Hematopoietic multipotent progenitor cell treated with erythropoietin and hydrocortisone succinate and interleukin-3 and kit ligand, for 6 days (in vitro differentiated cells): ENCODE results near the gene PFAS.
"Not testable (repeated sequence)": the region's sequence is repeated elsewhere in the genome, so short reads cannot be mapped to it uniquely, and the experiment has no call there.

ENCODE experiments used
- DNase-seq: peaks from one replicate; pipeline ENCODE4 v3.0.0-alpha.2; 2015

PFAS gene, protein sequence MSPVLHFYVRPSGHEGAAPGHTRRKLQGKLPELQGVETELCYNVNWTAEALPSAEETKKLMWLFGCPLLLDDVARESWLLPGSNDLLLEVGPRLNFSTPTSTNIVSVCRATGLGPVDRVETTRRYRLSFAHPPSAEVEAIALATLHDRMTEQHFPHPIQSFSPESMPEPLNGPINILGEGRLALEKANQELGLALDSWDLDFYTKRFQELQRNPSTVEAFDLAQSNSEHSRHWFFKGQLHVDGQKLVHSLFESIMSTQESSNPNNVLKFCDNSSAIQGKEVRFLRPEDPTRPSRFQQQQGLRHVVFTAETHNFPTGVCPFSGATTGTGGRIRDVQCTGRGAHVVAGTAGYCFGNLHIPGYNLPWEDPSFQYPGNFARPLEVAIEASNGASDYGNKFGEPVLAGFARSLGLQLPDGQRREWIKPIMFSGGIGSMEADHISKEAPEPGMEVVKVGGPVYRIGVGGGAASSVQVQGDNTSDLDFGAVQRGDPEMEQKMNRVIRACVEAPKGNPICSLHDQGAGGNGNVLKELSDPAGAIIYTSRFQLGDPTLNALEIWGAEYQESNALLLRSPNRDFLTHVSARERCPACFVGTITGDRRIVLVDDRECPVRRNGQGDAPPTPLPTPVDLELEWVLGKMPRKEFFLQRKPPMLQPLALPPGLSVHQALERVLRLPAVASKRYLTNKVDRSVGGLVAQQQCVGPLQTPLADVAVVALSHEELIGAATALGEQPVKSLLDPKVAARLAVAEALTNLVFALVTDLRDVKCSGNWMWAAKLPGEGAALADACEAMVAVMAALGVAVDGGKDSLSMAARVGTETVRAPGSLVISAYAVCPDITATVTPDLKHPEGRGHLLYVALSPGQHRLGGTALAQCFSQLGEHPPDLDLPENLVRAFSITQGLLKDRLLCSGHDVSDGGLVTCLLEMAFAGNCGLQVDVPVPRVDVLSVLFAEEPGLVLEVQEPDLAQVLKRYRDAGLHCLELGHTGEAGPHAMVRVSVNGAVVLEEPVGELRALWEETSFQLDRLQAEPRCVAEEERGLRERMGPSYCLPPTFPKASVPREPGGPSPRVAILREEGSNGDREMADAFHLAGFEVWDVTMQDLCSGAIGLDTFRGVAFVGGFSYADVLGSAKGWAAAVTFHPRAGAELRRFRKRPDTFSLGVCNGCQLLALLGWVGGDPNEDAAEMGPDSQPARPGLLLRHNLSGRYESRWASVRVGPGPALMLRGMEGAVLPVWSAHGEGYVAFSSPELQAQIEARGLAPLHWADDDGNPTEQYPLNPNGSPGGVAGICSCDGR (N-terminal part only)

DNA sequence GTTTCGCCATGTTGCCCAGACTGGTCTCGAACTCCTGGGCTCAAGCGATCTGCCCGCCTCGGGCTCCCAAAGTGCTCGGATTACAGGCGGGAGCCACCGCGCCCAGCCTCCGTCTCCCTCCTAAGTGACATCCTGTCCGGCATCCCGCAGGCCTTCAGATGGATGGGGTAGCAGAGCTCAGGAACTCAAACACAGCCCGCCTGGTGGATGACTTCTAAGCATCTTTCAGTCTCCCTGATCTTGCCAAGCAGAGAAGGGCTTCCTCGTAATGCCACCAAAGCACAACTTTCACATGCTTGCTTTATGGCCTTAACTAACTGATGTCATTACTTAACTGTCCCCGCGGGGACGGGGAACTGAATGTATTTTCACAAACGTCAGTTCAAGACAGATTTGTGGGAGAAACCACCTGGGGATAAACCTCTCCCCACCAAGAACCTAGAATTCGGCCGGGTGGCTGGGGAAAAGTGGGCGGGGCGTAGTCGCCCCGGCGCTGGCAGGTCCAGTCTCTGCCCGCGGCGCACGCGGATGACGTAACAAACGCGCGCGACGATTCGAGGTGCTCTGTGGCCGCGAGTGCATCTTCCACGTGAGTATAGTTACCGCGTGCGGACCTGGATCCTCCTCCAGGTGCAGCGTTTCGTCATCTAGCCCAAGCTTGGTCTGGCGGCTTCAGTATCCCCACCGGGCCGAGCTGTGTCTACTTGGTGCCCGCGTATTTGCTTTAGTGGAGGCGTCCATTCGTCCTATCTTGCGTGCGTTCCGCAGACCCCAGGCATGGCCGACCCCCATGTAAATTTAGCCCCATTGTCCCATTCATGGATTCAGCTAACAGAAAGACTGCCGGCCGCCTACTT is at the start of gene PFAS:
Gene PFAS (plus strand): TSS at position 539 of the 857 bp plus-strand sequence. CDS start 4,649 bp downstream, outside the sequence.
- peak; percentile 97 for DNase-seq

DNA sequence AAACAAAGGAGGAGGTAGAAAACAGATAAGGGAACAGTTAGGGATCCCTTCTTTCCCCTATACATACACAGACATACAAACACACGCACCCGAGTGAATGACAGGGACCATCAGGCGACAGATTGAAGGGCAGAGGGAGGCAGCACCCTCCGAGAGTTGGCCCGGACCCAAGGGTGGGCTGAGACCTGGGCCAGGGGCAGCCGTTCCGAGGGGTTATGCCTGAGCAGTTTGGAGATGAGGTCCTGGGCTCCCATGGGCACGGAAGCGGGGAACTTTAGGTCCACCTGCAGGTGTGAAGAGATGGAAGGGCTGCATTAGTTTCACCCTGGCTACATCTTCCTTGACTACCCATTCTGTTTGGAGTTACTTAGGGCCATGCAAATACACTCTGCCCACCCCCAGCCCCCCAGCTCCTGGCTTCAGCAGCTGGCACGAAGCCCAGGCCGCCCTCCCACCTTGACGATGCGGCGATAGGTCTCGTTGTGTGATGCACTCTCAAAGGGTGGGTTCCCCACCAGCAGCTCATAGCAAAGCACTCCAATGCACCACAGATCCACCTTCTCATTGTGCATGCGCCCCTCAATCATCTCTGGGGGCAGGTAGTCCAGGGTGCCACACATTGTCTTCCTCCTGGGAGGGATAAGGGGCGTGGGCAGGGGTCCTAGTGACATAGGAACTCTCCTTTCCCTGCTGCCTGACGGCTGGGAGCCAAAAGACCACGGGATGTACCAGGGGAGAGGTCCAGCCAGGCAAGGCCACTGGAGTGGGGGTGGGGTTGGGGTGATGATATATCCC is 44.1 kb upstream of the PFAS start:
- no peak for DNase-seq

DNA sequence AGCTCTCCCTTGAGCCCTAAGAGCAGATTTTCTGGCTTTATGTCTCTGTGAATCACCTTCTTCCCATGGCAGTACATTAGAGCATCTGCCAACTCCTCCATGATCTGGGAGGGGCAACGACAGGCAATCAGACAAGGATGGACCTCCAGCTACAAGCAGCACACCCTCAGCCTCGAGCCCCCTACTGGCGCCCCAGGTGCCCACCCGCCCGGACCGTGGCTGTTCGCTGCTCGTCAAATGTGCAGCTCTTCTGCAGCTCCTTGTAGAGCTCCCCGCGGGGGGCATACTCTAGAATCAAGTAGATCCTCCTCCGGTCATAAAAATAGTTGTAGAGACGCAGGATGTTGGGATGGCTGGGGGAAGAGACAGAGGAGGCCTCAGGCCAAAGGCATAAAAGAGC is 42.6 kb upstream of the PFAS start:
- DNase-seq: no peak

DNA sequence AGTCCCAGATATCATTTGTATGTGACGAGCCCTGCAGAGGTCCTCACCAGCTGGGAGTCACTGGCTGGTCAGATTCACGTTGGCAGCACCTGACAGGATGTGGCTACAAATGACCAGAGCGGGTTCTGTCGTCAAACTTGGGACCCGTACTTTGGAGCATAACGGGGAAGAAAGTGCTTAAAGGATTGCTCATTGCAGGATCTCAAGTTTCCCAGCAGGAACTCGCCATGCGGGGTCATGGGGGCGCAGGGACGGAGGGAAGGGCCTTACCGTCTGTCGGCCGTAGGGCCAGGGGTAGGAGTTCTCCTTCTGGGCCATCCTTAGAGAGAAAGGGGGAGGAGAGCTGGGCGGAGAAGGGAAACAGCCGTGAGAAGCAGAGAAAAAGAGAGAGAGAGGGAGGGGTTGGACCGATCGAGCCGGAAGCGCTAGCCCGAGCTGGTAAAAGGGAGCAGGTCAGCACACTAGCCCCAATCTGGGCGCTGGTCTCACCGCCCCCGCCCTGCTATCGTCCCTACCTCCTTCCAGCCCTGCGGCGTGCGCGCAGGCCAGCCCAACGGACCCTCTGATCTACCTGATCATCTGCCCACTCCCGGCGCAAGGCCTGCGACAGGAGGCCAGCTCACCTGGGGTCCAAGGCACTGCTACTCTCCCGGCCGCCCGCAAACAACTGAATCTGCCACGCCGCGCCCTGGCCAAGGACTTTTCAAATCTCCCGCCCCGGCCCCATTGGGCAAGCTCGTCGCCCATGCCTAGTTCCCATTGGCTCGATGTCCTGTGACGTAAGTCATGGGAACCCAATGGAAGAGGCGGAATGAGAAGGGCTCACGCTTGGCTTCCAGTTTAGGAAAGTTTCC is 39.0 kb upstream of the PFAS start, which contains the start of gene AURKB:
Gene AURKB (minus strand): TSS at position 669 of the 854 bp plus-strand sequence. CDS start 351 bp downstream, at position 318.
- peak; percentile 99 for DNase-seq

DNA sequence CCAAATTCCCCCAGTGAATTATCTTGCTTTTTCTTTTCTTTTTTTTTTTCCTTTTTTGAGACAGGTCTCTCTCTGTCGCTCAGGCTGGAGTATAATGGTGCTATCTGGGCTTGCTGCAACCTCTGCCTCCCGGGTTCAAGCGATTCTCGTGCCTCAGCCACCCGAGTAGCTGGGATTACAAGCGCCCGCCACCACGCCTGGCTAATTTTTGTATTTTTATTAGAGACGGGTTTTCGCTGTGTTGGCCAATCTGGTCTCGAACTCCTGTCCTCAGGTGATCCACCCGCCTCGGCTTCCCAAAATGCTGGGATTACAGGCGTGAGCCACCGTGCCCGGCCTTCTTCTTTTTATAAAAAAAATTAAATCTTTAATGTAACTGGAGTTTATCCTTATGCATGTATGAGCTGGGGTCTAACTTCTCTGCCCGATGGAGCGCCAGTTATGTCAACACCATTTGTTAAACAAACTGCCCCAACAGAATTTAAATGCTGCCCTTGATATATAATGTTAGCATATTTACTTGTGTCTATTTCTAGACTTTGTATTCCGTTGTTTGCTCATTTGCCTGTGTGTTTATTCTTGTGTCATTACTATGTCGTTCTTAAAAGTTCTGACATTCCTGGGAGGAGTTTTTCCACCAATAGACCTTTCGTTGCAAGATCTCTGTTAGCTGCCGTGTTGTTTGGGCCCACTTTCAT is 38.2 kb upstream of the PFAS start:
- no peak for DNase-seq

DNA sequence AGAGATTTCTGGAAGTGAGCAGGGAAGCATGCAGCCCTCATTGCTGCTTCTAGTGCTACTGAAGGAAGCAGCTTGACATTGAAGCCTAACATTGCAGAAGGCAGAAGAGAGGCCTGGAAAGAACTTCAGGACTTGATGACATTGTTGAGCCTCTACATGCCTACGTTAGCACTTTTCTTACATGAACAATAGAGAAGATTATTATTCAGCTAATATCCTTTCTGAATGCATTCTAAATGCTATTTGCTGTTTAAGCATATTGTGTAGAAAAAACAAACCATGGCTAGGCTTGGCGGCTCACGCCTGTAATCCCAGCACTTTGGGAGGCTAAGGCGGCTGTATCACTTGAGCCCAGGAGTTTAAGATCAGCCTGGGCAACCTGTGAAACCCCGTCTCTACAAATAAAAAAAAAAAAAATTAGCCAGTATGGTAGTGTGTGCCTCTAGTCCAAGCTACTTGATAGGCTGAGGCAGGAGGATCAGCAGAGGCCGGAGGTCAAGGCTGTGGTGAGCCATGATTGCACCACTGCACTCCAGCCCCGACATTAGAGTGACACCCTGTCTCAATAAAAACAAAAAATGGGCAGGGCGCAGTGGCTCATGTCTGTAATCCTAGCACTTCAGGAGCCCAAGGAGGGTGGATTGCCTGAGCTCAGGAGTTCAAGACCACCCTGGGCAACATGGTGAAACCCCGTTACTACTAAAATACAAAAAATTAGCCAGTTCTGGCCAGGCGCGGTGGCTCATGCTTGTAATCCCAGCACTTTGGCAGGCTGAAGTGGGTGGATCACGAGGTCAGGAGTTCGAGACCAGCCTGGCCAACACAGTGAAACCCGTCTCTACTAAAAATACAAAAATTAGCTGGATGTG is 36.5 kb upstream of the PFAS start:
- no peak for DNase-seq

DNA sequence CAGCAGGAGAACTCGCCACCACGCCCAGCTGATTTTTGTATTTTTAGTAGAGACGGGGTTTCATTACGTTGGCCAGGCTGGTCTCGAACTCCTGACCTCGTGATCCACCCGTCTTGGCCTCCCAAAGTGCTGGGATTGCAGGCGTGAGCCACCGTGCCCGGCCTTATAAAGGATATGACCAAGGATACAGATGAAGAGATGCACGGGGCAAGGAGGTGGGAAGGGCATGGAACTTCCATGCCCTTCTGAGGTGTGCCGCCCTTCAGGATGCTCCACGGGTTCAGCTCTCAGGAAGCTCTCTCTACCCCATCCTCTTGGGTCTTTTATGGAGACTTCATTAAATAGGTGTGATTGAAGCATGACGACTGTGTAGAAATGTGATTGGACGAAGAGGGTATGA is 35.1 kb upstream of the PFAS start:
- DNase-seq: not testable (repeated sequence)

DNA sequence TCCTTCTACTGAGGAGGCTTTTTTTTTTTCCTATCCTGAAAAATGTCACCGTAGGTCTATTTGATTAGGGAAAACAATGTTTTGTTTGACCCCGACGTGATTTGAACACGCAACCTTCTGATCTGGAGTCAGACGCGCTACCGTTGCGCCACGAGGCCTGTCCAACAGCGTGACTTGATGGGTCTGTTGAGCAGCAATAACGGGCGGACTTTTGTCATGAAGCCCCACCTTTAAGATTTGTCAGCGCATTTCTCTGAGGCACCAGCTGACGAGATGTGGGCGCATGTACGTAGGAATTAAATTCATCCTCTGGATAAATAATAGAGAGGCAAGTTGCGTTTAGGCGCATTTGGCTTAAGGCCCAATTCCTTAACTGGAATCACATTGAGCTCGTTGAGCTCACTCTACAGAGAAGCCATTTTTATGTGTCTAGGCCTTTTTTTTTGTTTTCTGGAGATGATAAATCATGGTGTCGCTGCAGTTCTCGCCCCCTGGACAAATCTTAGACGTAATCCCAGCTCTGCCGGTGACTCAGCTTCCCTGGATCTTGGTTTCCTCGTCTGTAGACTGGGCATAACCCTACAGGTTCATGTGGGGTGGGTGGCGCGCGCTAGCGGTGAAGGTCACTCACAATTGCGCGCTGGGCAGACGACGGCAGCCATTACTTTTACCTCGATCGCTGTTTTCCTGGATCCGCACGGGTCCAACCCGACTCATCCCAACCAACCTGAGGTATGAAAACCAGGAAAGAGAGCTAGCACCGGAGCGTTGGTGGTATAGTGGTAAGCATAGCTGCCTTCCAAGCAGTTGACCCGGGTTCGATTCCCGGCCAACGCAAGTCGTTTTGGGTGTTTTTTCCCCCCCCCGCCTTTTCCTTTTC is 28.1 kb upstream of the PFAS start:
- DNase-seq: peak; percentile 92

DNA sequence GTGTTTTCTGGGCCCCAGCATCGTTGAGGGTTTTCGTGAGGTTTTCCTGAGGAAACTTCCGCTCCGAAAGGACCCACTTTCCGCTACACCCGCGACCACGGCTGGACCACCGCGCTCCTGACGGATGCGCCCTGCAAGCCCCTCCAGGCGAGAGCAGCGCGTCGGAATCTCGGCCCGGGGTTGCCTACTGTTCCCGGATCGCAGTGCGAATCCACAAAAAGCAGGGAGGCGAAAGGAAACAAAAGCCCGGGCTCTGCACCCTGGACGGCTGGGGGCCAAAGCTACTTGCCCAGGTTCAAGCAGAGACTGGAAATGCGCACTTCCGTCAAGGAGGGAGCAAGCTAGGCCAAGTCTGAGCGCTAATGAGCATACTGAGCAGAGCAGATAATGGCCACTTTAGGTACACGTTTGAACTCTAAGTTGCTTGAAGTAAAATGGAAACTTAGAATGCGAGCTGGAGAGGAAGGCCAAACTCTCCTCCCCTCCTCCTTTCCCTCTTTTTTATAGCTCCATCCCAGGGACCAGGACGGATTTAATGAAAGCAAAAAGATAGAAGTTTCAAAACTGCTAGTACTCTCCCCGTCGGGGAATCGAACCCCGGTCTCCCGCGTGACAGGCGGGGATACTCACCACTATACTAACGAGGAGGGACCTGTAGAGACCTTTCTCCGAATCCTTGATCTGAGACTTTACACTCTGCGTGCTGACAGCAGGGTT is 27.3 kb upstream of the PFAS start:
- DNase-seq: peak; percentile 92

DNA sequence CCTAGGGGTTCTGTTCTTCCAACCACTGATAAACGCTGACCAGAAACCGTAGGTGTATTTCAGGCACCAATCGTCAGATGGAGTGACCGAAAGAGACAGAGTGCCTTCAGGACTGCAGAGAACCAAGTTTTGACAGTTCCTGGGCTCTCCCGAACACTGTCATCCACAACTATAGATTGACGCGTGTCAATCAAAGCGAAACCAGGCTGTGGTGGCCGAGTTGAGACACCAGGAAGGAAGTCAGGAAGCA is 26.8 kb upstream of the PFAS start:
- no peak for DNase-seq

DNA sequence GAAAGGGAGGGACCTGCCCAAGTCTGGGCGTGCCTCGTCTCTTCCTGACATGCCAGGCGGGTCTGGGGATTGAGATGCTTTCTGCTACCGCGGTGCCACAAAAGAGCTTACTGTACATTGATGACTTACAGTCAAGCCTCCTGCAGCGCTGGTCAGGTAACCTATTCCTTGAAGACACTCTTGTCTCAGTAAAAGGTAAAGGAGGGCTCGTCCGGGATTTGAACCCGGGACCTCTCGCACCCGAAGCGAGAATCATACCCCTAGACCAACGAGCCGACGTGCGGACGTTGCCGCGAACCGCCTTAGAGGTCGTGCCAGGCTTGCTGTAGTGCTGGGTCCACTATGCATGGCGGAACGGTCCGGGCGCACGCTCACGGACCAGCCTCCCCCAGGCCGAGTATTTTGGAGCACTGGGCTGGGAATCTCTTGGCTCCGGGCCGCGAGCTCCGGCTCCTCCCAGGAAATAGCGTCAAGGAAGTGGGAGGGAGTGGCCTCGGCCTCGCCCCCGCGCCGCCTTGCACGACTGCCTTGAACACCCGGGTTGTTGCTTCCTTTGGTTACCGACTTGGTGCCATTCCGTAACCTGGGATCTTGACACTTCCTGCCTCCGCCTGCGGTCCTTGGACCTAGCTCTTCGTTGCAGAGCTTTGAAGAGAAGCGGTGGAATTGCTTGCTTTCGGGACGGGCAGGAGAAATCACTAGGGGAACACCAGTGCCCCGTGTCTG is 26.3 kb upstream of the PFAS start:
- peak; percentile 95 for DNase-seq

DNA sequence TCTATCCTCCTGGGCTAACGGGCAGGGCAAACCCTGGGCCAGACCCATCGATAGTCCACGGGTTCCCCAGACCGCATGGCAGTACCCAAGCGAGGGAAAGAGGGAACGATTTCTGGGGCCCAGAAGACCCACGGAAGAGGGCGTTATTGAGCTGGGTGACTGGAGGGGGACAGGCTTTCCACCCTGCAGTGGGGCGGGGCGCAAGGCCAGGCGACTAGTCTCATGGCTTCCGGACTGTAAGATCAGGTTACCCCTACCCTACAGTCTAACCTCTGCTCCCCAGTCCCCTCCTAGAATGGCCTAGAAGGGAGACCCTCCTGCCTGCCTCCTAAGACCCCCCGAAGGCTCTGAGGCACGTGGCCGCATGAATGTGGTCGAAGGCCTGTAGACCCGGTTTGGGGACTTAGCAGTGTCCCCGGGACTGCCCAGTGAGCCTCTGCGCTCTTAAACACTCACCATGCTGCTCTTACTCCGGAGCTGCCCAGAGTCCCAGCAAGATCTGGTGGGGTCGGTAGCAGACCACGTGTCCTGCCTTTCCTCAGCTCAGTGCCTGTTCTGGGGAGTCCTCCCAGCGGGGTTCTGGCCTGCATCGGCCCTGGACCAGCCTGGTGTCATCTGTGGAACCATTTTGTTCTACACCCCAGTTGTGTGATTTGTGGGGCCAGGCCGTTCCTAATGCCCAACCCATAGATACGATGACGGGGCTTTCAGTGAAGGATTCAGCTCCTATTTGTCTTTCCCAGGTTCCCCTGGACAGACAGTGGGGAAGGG is 25.5 kb upstream of the PFAS start:
- DNase-seq: peak; percentile 89

DNA sequence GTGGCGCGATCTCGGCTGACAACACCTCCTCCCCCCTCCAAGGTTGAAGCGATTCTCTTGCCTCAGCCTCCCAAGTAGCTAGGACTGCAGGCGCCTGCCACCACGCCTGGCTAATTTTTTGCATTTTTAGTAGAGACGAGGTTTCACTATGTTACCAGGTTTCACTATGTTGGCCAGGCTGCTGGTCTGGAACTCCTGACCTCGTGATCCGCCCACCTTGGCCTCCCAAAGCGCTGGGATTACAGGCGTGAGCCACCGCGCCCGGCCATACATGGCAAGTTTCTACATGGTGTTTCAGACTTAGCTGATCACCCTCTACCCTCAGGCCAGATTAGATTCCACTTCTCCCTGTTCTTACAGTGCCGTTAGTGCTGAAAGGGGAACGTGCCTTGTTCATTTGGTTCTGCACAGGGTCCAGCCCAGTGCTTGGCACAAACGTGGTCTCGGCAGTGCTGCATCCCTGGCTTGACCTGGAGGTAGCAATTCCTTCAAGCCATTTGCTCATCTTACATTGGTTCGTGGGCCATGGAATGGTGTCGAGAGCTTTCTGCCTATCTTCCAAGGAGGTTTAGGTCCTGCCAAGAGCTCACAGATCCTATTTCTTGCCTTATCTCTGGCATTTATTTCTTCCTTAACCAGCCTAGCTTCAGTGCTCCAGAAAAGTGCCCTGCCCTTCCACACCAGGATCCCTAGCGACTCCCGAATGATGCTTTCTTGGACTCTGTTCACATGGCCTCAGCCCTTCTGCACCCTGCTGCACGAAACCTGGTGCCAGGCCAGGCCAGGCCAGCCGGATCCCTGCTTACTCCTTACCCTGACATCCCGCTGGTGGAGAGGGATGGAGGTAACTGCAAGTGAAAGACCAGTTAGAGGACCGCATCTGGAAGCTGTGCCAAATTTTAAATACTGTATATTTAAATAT is 23.9 kb upstream of the PFAS start:
- no peak for DNase-seq
